Measurements from ENCODE around the gene WNK2. TPM values are rescaled to one million over a fixed set of nuclear protein-coding genes. Genes with fewer than 3 reads are reported as not detected.

Gene WNK2
- total and polyA plus RNA-seq, 2 donors (not counting 3 experiments of a cell fraction or from before 2014, with no cell fraction given), result not detected

GRCh38 chr9:93361995-93362394 lies 178.1 kb downstream of the WNK2 start:
- no peaks in the 10 kb centered on the region for H3K79me2 ChIP-seq (ENCODE audit: control insufficient read depth, insufficient read depth, low read length)
- intact Hi-C loops (cut with micrococcal nuclease) (no loop called here), dilution Hi-C loops (cut with MboI; ENCODE audit: extremely low pct_ligation_motif_present, low sequenced_read_pairs) (no loop called here)
- no peak overlapping the region for H3K4me2 ChIP-seq (ENCODE audit: insufficient read depth, low read length)
- H3K9me3 ChIP-seq (replicated peaks; ENCODE audit: control insufficient read depth, insufficient read depth, low read length), result no peaks in the 10 kb centered on the region
- H3K4me1 ChIP-seq (ENCODE audit: control insufficient read depth, extremely low read depth, insufficient read depth, low read length), result no peaks in the 10 kb centered on the region
- ChIA-PET POLR2A (no interaction called here), CTCF (no interaction called here)
- no TSS peak for BruUV-seq (replicated peaks)
- no peaks in the 10 kb centered on the region for H3K27me3 ChIP-seq (ENCODE audit: control insufficient read depth in 2 of 2, insufficient read depth in 2 of 2, low read length in 2 of 2)
- no peaks in the 10 kb centered on the region for H3K9me1 ChIP-seq (replicated peaks; ENCODE audit: control insufficient read depth, extremely low read depth, insufficient read depth, low read length)
- no peak overlapping the region for H3K4me3 ChIP-seq (replicated peaks in 1 of 3; ENCODE audit: insufficient read depth in 1 of 3, low read depth in 1 of 3, low read length in 3 of 3)
- no peak overlapping the region for H3K27ac ChIP-seq (ENCODE audit: insufficient read depth, low read depth, low read length)
- FAIRE-seq (no peak), DNase-seq (ENCODE audit: low read depth, low spot score) (no peak)
- no peak for TF ChIP-seq POLR2A (IDR thresholded peaks at IDR 0.05; ENCODE audit: low read depth, low read length)
- TF ChIP-seq JUN (IDR thresholded peaks at IDR 0.05; ENCODE audit: borderline replicate concordance, insufficient read depth, insufficient read length, low read depth), result no peak
- no peak for TF ChIP-seq GATA2 (IDR thresholded peaks at IDR 0.05; ENCODE audit: insufficient read depth, insufficient read length, low read depth, low read length)
- TF ChIP-seq EZH2 (IDR thresholded peaks at IDR 0.05; ENCODE audit: borderline replicate concordance, low read depth, low read length, severe bottlenecking), result no peak
- no peak for TF ChIP-seq POLR2AphosphoS5 (IDR thresholded peaks at IDR 0.05; ENCODE audit: insufficient read depth, low read depth, low read length)
- TF ChIP-seq FOS (IDR thresholded peaks at IDR 0.05; ENCODE audit: borderline replicate concordance, insufficient read depth, low read length), result no peak
- TF ChIP-seq, protein P1, sequence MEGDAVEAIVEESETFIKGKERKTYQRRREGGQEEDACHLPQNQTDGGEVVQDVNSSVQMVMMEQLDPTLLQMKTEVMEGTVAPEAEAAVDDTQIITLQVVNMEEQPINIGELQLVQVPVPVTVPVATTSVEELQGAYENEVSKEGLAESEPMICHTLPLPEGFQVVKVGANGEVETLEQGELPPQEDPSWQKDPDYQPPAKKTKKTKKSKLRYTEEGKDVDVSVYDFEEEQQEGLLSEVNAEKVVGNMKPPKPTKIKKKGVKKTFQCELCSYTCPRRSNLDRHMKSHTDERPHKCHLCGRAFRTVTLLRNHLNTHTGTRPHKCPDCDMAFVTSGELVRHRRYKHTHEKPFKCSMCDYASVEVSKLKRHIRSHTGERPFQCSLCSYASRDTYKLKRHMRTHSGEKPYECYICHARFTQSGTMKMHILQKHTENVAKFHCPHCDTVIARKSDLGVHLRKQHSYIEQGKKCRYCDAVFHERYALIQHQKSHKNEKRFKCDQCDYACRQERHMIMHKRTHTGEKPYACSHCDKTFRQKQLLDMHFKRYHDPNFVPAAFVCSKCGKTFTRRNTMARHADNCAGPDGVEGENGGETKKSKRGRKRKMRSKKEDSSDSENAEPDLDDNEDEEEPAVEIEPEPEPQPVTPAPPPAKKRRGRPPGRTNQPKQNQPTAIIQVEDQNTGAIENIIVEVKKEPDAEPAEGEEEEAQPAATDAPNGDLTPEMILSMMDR (IDR thresholded peaks at IDR 0.05; ENCODE audit: extremely low read depth in 1 of 2, insufficient read depth in 1 of 2, low read depth in 1 of 2, low read length in 2 of 2), result no peak
- no peak for TF ChIP-seq MYC (IDR thresholded peaks at IDR 0.05; ENCODE audit: low read depth, low read length)
- TF ChIP-seq, protein P2, sequence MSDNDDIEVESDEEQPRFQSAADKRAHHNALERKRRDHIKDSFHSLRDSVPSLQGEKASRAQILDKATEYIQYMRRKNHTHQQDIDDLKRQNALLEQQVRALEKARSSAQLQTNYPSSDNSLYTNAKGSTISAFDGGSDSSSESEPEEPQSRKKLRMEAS (IDR thresholded peaks at IDR 0.05; ENCODE audit: insufficient read depth, insufficient read length), result no peak
- H2AFZ ChIP-seq (ENCODE audit: low read depth, low read length), result no peak overlapping the region
- no peaks in the 10 kb centered on the region for H3K36me3 ChIP-seq (ENCODE audit: control insufficient read depth in 2 of 2, extremely low read depth in 1 of 2, insufficient read depth in 2 of 2, low read length in 2 of 2)
- H4K20me1 ChIP-seq (replicated peaks; ENCODE audit: control insufficient read depth, extremely low read depth, insufficient read depth, low read length), result no peaks in the 10 kb centered on the region
- H3K9ac ChIP-seq (replicated peaks; ENCODE audit: extremely low read depth, insufficient read depth, low read length), result no peak overlapping the region

Data from endothelial cell of umbilical vein (primary cell).